ENCODE results near the gene ISY1.
"Not testable (repeated sequence)": the region's sequence is repeated elsewhere in the genome, so short reads cannot be mapped to it uniquely, and the experiment has no call there.

The ISY1 gene

DNA sequence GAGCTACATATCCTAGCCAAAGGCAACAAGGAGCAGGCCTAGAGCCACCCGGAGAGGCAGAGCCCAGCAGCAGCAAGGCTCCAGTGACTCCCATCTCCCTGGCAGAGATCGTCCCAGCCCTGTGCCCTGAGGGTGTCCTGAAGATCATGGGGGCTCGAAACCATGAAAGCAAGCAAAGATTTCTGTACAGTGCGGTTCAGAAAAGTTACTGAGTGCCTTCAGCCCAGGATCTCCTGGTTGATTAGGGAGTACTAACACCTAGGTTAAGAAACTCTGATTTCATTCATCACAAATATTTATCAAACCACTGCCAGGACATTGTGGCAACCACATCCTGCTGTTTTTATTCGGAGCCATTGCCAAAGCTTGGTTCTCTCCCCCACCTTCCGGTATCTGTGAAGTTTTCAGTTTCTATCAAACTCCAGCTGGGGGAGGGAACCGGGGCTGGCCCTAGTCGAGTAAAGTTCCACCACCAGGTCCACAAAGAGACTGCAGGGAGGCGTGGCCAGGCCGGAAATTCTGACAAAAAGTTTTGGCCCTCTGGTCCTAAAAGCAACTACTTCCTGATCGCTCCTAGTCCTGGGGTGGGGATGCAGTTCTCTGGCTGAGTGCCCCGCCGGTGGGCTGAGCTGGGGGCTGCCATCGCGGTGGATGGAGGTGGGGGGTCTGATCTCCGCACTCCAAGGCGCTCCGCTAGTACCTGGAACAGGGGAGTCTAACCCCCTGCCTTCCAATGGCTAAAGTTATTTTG lies 40.4 kb downstream of the ISY1 start:
- no peak for DNase-seq

DNA sequence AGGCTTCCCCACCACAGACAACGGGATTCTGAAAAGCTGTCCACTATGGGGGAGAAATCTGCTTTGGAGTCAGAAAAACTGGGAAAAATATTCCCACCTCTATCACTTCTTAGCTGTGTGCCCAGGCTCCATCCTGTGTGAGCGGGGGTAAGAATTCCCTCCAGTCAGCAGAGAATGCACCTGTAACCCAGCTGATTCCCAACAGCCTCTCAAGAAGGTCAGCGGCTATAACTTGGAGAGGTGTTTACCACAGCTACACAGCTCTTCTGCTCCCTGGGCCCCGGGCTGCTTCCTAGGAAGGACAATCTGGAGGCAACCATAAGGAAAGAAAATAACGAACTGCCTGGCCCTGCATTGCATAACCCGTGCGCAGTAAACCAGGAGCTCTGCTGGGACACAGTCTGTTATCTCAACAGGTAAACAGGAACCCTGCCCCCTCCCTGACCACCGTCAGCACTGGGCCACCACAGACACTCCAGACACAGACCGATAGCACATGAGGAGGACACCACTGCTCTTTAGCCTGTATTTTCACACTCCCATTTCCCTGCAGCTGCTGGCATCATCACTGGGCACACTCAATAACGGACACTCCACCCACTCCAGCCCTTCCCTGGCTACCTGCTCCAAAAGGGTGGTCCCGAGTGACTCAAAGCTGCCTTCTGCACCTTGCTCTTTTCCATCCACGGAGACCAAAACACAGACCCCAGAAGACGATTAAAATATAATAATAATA lies 41.3 kb downstream of the ISY1 start:
- DNase-seq = no peak

DNA sequence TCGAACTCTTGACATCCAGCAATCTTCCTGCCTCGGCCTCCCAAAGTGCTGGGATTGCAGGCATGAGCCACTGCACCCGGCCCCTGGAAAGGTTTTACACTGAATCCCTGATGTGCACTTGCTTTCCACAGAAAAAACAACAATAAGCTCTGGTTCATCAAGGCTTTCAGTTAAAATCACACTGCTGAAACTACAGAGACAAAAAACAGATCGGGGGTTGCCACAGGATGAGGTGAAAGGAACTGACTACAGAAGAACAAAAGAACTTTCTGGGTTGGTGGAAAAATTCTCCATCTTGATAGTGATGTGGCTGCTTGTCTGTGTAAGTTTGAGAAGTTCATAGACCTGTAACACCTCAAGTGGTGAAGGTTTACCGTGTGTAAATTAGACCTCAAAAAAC lies 42.1 kb downstream of the ISY1 start:
- no peak for DNase-seq

DNA sequence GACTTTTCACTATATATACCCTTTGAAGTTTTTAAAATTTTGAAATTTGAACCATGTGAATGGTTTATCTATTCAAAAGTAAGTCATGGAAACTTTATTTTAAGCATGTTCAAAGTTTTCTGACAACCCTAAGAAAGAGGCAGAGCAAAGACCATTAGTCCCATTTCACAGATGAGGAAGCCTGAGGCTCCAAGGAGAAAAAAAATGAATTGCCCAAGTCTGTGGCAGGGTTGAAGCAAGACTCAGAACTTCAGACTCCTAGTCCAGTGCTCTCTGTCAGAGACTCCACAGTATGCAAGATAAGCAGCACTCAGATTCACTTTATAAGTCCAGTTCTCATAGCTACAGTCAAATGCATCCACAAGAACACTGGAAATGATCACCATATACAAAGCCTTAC lies 43.7 kb downstream of the ISY1 start:
- DNase-seq = no peak

DNA sequence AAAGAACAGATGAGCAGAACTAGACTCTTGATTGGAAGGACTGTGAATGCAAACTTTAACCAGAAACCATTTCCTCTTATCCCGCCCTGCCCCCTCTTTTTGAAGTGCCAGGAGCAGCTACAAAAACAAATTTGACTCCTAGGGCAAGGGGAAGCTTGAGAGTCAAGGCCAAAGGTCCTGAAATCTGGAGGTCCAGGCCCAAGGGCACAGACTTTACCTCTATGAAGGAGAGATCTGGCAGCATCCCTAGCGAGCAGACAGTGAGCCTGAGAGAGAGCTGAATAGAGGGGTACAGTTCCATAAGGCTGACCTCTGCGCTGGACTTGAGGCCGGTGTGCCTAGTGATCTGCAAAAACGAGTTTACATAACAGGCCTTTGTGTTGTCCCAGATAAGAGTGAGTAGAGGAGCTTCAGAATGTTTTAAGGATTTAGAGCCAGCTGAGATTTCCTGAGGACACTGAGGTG lies 44.3 kb downstream of the ISY1 start:
- DNase-seq = no peak

DNA sequence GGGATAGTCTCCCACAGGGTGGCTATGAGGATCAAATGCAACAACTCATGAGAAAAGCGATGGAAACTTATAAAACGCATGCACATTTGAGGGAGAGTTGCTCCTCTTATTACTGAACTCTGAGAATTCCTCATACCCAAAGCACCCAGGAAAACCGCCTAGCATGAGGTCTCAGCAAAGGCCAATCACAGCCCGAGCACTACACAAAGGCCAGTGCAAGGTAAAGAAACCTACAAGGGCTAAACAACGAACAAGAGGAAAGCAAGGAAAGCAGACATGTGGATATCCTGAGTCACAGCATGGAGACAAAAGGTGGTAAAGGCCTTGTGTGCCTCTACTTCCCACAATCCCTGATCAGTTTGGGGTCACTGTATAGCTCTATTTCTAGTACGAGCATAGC lies 46.4 kb downstream of the ISY1 start:
- no peak for DNase-seq

DNA sequence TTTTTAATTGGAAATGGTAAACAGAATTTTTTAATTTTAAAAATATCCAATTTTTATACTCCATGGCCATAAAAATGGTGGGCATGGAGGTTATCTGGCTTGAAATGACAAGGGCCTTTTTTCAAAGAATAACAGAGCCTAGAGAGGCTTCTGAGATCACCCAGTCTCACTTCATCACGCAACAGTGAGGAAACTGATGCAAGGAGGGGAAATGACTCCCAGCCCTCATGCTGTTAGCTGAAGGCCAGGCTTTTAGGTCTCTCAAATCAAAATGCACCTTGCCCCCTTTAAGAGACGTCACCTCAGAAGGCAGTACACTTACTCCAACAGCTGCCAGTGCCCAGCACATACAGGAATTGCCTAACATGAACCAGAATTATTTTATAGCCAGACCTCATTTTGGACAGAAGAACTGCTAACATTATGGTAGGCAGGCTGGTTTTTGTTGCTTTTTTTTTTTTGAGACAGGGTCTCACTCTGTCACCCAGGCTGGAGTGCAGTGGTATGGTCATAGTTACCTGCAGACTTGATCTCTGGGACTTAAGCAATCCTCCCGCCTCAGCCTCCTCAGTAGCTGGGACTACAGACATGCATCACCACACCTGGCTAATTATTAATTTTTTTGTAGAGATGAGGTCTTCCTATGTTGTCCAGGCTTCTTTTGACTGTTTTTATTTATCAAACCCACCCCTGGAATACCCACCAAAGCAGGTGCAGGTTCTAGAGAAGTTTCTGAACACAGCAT lies 48.4 kb downstream of the ISY1 start:
- no peak for DNase-seq

DNA sequence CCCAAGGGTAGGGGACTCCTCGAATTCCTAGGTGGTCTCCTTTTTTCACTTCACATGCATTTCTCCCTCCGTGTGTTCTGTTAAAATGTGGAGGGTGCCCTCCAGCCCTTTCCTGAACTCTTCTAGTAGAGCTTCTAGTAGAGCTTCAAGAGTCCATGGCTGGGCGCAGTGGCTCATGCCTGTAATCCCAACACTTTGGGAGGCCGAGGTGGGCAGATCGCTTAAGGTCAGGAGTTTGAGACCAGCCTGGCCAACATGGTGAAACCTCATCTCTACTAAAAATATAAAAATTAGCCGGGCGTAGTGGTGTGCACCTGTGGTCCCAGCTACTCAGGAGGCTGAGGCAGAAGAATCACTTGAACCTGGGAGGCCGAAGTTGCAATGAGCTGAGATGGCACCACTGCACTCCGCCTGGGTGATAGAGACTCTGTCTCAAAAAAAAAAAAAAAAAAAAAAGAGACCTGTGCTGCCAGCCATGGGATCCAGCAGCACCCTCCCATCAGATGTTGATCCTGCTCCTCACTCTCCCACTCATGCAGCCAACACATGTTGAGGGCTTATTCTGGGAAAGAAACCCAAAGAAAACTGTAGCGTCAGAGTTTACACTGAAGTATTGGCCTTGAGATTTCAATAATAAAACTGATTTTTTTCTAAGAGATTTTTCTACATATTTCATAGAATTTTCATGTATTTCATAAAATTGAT lies 49.6 kb downstream of the ISY1 start:
- not testable (repeated sequence) for DNase-seq

DNA sequence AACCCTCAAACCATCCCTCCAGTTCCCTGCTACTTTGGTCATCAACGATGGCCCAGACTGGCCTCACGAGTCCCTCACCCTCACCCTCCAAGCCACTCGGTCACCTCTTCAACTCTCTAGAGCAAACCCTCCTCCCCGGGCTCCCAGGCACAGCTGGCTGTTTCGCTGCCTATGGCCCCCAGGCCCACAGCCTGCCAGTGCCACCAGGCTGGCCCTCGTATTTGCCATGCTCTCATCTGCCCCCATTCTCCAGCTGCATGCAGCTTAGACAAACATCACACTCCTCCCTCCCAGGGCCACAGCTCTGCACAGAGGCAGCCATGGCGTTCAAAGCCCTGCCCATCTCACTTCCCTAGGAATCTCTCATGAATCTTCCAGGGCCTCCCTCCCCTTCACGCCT lies 53.1 kb downstream of the ISY1 start:
- DNase-seq = no peak

DNA sequence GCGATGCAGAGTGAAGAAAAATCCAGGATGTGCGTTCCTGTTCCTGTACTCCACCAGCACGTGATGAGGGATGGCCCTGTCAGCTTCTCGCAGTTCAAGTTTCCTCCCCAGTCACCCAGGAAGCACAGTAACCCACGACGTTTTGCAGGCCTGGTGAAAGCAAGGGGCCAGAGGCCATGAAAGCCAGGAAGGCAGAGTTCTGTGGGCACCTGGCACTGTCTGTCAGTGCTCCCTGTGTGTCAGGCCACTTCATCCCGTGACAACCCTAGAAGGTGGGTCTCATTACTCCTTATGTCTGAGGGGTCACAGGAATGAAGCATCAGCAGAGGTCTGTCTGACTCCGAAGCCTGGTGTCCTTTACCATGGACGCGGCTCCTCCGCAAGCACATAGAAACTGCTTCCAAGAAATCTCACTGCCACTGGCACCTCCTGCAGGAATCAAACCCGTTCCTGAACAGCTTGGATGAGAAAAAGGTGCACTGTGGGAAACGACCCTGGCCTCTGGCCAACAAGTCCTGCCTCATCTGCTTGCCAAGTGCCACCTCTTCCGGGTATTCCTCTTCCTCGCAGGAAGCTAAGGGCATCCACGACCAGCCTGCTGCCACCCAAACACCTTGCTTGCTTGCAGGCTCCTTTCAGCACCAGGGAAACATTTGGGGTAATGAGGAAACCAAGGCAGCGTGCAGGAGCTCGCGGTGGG lies 53.8 kb downstream of the ISY1 start:
- DNase-seq = peak; percentile 36

DNA sequence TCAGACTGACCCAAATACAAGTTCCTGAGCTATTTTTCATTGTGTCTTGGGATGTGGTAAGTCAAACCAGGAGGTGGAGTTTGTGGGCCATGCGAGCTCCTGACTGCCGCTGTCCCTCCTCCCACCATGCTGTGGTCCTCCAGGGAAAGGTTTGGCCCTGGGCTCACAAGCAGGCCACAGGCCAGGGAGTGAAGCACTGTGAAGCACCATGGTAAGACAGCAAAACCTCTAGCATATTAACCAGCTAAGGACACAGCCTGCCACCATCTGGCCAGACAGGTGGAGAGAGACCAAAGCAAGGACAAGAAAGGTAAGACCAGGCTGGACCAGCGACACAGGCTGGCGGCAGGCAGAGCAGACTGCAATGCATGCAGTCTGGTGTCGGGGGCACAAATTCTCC lies 54.5 kb downstream of the ISY1 start:
- no peak for DNase-seq

DNA sequence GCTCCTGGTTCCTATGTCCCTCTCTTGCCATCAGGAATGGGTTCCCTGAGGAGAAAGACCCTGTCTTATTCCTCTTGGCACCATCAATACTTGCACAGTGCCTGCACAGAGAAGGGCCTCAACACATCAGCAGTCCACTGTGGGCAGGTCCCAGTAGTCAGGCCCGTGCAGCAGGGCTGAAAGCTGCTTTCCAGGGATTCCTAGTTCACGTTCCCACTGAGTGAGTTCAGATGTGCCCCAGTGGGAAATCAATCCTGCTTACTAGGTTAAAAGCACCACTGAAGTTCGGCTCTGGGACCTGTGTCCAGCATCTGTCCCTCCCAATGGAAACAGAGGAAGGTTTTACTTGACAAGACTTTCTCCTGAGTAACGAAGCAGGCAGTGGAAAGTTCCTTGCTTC lies 55.0 kb downstream of the ISY1 start:
- no peak for DNase-seq

DNA sequence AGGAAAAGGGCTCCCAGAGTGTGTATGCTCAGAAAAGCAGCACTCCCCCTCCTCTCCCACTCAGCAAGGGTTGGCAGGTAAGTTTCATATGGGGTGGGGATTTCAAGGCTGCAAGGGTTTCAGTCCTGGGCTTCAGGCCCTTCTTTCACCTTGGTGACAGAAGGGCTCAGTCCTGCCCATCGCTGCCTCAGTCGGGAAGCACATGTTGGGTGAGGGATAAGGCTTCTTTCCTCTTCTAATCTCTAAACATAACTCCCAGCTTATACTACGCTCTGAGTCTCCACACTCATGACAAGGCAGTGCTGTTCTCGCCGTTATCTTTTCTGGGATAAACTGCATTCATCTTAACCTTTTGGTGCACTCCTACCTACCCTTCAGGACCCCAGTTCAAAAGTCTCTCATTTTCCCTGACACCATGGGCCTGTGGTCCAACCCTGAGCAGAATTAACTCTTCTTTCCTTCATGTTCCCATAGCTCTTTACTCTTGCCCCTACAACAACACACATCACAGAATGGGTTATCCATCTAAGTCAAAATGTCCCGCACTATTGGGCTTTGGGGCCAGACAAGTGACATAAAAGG lies 56.3 kb downstream of the ISY1 start:
- no peak for DNase-seq

DNA sequence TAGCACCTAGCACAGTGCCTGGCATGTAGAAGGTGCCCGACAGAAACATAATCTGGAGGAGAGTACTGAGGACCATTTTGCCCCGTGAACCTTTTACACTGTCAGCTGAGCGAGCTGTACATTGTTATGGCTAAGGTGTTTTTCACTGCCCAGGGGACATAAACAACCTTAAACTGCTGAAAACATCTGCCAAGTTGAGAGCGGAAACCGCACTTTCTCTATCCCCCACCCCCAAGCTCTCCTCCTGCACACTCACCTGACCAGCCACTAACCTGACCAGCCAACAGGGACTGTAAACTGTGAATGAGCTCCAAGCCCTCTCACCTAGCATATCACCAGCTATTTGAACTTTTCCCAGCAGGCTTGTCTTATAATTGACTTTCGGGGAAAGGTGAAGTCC lies 56.8 kb downstream of the ISY1 start:
- no peak for DNase-seq

DNA sequence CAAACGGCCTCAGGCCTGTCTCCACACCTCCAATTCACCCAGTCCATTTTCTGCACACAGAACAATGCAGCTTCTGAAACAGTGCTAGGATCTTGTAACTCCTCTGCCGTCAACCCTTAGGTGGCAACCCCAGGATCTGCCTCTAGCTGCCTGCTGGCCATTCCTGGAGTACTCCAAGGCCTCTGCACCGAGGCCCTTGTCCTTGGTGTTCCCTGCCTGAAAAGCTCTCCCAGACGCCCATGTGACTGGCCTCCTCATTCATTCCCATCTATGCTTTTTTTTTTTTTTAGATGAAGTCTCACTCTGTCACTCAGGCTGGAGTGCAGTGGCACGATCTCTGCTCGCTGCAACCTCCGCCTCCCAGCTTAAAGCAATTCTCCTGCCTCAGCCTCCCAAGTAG lies 57.6 kb downstream of the ISY1 start:
- DNase-seq = no peak

DNA sequence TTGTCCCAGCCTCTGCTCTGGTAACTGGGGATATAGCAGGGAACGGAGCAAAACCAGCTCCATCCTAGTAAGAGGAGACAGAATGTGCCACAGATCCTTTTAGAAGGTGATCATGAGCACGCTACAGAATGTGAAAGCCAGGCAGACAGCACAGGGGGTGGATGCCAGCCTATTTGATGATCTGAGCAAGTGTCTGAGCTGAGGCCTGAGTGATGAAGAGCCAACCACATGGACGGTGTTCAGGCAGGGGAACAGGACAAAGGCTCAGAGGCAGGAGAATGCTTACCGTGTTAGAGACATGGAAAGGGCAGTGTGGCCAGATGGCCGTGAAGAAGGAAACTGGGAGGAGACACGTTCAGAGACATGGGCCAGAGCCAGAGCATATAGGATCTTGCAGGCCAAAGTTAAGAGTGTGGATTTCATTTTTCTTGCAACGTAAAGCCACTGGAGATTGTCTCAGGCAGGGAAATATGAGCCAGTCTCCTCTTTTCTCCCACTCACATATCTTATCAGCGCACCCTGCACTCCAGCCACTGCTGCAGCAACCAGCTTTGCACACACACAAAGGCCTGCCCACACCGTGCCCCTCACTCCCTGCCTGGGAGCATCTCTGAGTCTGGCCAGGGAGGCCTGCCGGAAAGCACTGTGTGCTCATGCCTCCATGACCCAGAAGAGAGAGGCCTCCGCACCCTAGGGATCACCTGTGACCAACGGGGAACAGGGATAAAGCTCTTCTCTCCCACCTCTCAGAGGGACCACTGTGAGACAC lies 59.3 kb downstream of the ISY1 start:
- no peak for DNase-seq

DNA sequence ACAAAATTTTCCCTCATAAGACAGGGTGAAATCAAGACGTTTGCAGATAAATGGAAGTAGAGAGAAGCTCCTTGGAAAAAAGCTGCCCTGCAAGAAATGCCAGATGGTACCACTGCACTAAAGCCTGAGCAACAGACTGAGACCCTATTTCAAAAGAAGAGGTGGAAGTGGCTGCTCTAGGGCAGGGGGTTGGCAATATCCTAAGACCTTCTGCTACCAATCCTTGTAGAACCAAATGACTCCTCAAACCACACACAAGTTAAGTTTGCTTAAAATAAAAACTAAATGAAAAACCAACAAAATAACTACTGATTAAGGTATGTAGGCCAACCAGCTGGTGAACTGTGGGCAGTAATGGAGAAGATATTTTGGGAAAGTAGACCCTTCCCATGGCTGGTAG lies 60.6 kb downstream of the ISY1 start:
- DNase-seq = no peak

DNA sequence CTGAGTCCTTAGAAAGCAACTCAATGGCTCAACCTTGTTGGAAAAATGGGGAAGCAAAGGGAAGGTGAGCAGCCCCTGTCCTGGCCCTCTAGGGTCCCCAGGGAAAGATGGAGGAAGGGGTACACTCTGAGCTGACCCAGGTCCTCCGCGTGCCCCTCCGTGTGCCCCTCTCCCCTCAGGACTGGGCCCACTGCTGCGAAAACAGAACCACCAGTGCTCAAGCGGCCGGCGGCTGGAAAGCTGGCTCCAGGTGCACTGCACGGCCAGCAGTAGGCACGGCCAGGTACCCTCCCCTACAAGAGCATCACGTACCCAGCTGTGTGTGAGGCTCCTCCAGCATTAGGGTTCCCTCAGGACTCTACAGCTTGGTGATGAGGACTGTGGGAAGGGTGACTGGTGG lies 65.6 kb downstream of the ISY1 start:
- no peak for DNase-seq

DNA sequence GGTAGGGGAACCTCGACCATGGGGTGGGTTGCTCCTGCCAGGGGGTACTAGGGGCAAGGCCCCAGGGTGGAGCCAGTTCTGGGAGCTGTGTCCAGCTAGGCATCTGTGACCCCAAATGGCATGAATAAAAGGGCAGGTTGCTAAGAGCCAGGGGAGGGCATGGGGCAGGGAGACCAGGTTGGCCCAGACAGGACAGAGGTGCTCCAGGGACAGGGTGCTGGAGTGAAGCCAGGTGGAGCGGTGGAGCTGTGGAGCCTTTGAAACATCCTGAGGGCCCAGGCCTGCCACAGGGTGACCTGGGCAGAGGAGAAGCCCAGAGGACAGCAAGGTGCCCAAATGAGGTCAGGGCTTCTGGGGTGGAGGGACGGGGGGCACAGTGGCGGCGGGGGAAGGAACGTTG lies 72.6 kb downstream of the ISY1 start:
- not testable (repeated sequence) for DNase-seq

DNA sequence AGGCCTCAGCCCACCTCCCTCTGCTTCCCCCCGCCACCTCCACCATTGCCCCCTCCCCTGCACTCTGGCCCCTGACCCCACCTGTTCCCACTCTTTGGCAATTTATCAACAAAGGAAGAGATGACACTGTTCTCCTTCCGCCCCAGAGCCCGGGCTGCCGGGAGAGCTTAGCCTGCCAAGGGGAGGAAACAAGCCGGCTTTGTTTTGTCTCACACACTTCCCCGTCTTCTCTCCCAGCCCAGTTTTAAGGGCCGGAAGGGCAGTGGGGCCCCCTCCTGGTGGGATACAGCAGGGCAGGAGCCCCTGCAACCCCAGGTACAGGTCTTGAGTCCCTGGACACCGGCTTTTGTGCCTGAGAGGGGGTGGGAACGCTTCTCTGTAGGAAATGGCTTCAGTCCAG lies 73.0 kb downstream of the ISY1 start:
- peak; percentile 62 for DNase-seq

DNA sequence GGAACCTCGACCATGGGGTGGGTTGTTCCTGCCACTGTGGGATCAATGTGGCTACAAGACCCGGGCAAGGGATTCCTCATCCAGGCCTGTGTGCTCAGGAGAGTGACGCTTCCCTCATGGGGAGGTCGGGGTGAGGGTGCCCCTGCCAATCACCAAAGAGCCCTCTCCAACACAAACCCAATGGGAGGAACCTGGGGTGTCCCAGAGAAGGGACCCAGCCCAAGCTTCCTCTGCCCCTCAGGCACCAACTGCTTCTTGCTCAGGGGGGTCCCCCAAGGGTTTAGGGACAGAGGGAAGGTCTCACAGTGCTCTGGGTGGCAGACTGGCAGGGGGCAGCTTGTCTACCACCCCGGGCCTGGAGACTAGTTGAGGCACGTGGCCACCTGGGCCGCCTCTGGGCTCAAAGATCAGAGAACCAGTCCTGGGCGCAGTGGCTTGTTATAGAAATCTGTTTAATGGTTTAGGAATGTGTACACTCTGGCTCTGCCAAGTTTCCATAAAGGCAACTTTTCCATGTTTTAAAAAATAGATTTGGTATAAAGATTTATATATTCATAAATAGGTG lies 73.6 kb downstream of the ISY1 start:
- DNase-seq = no peak

All from DMS153 (cell line).